Measurements from ENCODE around the gene GLIS1.

The GLIS1 gene

GRCh38 chr1:53678046-53678445, 60.9 kb downstream of the GLIS1 start:
- Histone ChIP-seq H3F3A (ENCODE audit: low read depth) (peaks cover 29% of the 10 kb centered on the region), H3K9me3 (ENCODE audit: insufficient read depth, low read depth, low read length) (no peaks in the 10 kb centered on the region), H3K79me2 (ENCODE audit: insufficient read depth, low read length) (no peaks in the 10 kb centered on the region), H3K9ac (ENCODE audit: low read depth, low read length, poor library complexity, severe bottlenecking) (no peak overlapping the region), H3K27me3 (ENCODE audit: insufficient read depth, low read length, poor library complexity, severe bottlenecking) (no peaks in the 10 kb centered on the region), H3K9me2 (replicated peaks; ENCODE audit: low read depth, low read length) (no peaks in the 10 kb centered on the region), H3K4me1 (ENCODE audit: insufficient read depth, low read length, poor library complexity, severe bottlenecking) (peaks cover 48% of the 10 kb centered on the region), H3K4me2 (ENCODE audit: low read depth, low read length, poor library complexity, severe bottlenecking) (no peak overlapping the region), H3K4me3 (ENCODE audit: low read length, poor library complexity, severe bottlenecking) (no peak overlapping the region), H4K20me1 (ENCODE audit: insufficient read depth, low read length, poor library complexity, severe bottlenecking) (no peaks in the 10 kb centered on the region), H2AFZ (ENCODE audit: low read length) (no peak overlapping the region), H3K36me3 (ENCODE audit: insufficient read depth, low read length) (no peaks in the 10 kb centered on the region)
- TF ChIP-seq CTCF (conservative IDR thresholded peaks at IDR 0.05; ENCODE audit: low read length) (no peak), EZH2phosphoT487 (IDR thresholded peaks at IDR 0.05; ENCODE audit: borderline replicate concordance) (no peak)

- Histone ChIP-seq H2AFZ (ENCODE audit: low read length) (no peak overlapping the region), H3K4me1 (ENCODE audit: insufficient read depth, low read length, poor library complexity, severe bottlenecking) (peaks cover 42% of the 10 kb centered on the region), H3K79me2 (ENCODE audit: insufficient read depth, low read length) (no peaks in the 10 kb centered on the region), H3F3A (ENCODE audit: low read depth) (peaks cover 25% of the 10 kb centered on the region), H4K20me1 (ENCODE audit: insufficient read depth, low read length, poor library complexity, severe bottlenecking) (no peaks in the 10 kb centered on the region), H3K4me3 (ENCODE audit: low read length, poor library complexity, severe bottlenecking) (no peak overlapping the region), H3K9me3 (ENCODE audit: insufficient read depth, low read depth, low read length) (no peaks in the 10 kb centered on the region), H3K27me3 (ENCODE audit: insufficient read depth, low read length, poor library complexity, severe bottlenecking) (no peaks in the 10 kb centered on the region), H3K4me2 (ENCODE audit: low read depth, low read length, poor library complexity, severe bottlenecking) (no peak overlapping the region), H3K9me2 (replicated peaks; ENCODE audit: low read depth, low read length) (no peaks in the 10 kb centered on the region), H3K9ac (ENCODE audit: low read depth, low read length, poor library complexity, severe bottlenecking) (no peak overlapping the region), H3K36me3 (ENCODE audit: insufficient read depth, low read length) (no peaks in the 10 kb centered on the region)
- TF ChIP-seq CTCF (conservative IDR thresholded peaks at IDR 0.05; ENCODE audit: low read length) = no peak
- TF ChIP-seq EZH2phosphoT487 (IDR thresholded peaks at IDR 0.05; ENCODE audit: borderline replicate concordance) = no peak
These were observed 61.5 kb downstream of the GLIS1 start for GRCh38 chr1:53677486-53677885.

- H4K20me1 ChIP-seq (ENCODE audit: insufficient read depth, low read length, poor library complexity, severe bottlenecking) = no peaks in the 10 kb centered on the region
- no peaks in the 10 kb centered on the region for H3K36me3 ChIP-seq (ENCODE audit: insufficient read depth, low read length)
- H3K9me3 ChIP-seq (ENCODE audit: insufficient read depth, low read depth, low read length) = no peaks in the 10 kb centered on the region
- H3K9ac ChIP-seq (ENCODE audit: low read depth, low read length, poor library complexity, severe bottlenecking) = no peak overlapping the region
- no peak for TF ChIP-seq EZH2phosphoT487 (IDR thresholded peaks at IDR 0.05; ENCODE audit: borderline replicate concordance)
- no peak for TF ChIP-seq CTCF (conservative IDR thresholded peaks at IDR 0.05; ENCODE audit: low read length)
- no peak overlapping the region for H2AFZ ChIP-seq (ENCODE audit: low read length)
- H3K4me2 ChIP-seq (ENCODE audit: low read depth, low read length, poor library complexity, severe bottlenecking) = no peak overlapping the region
- H3K79me2 ChIP-seq (ENCODE audit: insufficient read depth, low read length) = no peaks in the 10 kb centered on the region
- H3K9me2 ChIP-seq (replicated peaks; ENCODE audit: low read depth, low read length) = no peaks in the 10 kb centered on the region
- no peaks in the 10 kb centered on the region for H3K27me3 ChIP-seq (ENCODE audit: insufficient read depth, low read length, poor library complexity, severe bottlenecking)
- no peaks in the 10 kb centered on the region for H3F3A ChIP-seq (ENCODE audit: low read depth)
- no peak overlapping the region for H3K4me3 ChIP-seq (ENCODE audit: low read length, poor library complexity, severe bottlenecking)
- H3K4me1 ChIP-seq (ENCODE audit: insufficient read depth, low read length, poor library complexity, severe bottlenecking) = peaks cover 27% of the 10 kb centered on the region
These were observed 66.2 kb downstream of the GLIS1 start for GRCh38 chr1:53672785-53673184.
